Breast epithelium (tissue), 4 donors: ENCODE measurements around the gene MRPL16. TPM values are rescaled to one million over a fixed set of nuclear protein-coding genes. Genes with fewer than 3 reads are reported as not detected.

Experiments used
- DNase-seq, 2 donors: peaks; one replicate each; pipeline ENCODE4 v3.0.0-alpha.2; 2019; ENCODE audit warnings: low spot score in 2 of 2
- H3K27ac ChIP-seq, 2 donors: fragments of 200-600 bp; sonication (generic) in 1 of 2; one replicate each; pipeline ENCODE4 v1.5.1; 2016 to 2019; ENCODE audit warnings: mild to moderate bottlenecking in 1 of 2
- H3K27me3 ChIP-seq, 2 donors: fragments of 200-600 bp; sonication (generic) in 1 of 2; one replicate each; pipeline versions ENCODE4 v1.5.1 to v1.6.0; 2017 to 2019; ENCODE audit warnings: control low read depth in 1 of 2, mild to moderate bottlenecking in 1 of 2
- H3K36me3 ChIP-seq: fragments of 200-600 bp; one replicate; pipeline ENCODE4 v1.5.1; 2019
- H3K4me1 ChIP-seq, 2 donors: fragments of 200-600 bp; sonication (generic); one replicate each; pipeline ENCODE4 v1.5.1; 2016 to 2019; ENCODE audit warnings: control low read depth in 1 of 2
- H3K4me3 ChIP-seq, 3 donors: fragments of 200-600 bp; sonication (generic); 1 replicate in 2 of 3; 2 replicates in 1 of 3; pipeline ENCODE4 v1.5.1; 2016 to 2019; ENCODE audit warnings: mild to moderate bottlenecking in 3 of 3, moderate library complexity in 2 of 3
- H3K9me3 ChIP-seq, 2 donors: fragments of 200-600 bp; sonication (generic) in 1 of 2; one replicate each; pipeline ENCODE4 v1.5.1; 2016 to 2019; ENCODE audit warnings: control low read depth in 1 of 2
- POLR2A ChIP-seq: fragments of 450-650 bp; IDR thresholded peaks from one replicate; pipeline ENCODE4 v1.6.1; 2016; ENCODE audit warnings: antibody characterized with exemption, mild to moderate bottlenecking, moderate library complexity
- POLR2AphosphoS5 ChIP-seq, 3 donors: sonication (generic); formaldehyde crosslinking; IDR thresholded peaks; one replicate each; pipeline ENCODE4 v1.6.1; 2017; ENCODE audit warnings: antibody characterized with exemption in 3 of 3
- intact Hi-C: fragments of 100-400 bp; cut with DNase I; formaldehyde crosslinking; loops from one replicate; pipeline ENCODE4 v1.15.1; 2023; ENCODE audit warnings: low total_unique reads
- total RNA-seq, 3 donors: library from RNA; depleted of rRNA; stranded (reverse); fragments of >200 nt; gene quantifications; one replicate each; pipeline ENCODE4 v1.1.0, GENCODE V29; 2016
- TF ChIP-seq, protein P1 (sequence below), 3 donors: fragments of 450-650 bp; IDR thresholded peaks; one replicate each; pipeline ENCODE4 v1.5.1; 2016 to 2017; ENCODE audit warnings: antibody characterized with exemption in 3 of 3, mild to moderate bottlenecking in 3 of 3, moderate library complexity in 3 of 3

The MRPL16 gene
- total RNA-seq, 3 donors from 2014 or later = 36.3 to 41.4 (median 37.4) TPM

GRCh38 chr11:59810911-59811259 lies 307 bp upstream of the MRPL16 start:
- H3K27me3 ChIP-seq = no peaks in the 10 kb centered on the region
- intact Hi-C loops = no loop called here
- H3K4me1 ChIP-seq = no peaks in the 10 kb centered on the region
- no peaks in the 10 kb centered on the region for H3K9me3 ChIP-seq
- no peak for TF ChIP-seq POLR2AphosphoS5 (IDR thresholded peaks at IDR 0.05)
- TF ChIP-seq POLR2A = no peak
- TF ChIP-seq, protein P1, sequence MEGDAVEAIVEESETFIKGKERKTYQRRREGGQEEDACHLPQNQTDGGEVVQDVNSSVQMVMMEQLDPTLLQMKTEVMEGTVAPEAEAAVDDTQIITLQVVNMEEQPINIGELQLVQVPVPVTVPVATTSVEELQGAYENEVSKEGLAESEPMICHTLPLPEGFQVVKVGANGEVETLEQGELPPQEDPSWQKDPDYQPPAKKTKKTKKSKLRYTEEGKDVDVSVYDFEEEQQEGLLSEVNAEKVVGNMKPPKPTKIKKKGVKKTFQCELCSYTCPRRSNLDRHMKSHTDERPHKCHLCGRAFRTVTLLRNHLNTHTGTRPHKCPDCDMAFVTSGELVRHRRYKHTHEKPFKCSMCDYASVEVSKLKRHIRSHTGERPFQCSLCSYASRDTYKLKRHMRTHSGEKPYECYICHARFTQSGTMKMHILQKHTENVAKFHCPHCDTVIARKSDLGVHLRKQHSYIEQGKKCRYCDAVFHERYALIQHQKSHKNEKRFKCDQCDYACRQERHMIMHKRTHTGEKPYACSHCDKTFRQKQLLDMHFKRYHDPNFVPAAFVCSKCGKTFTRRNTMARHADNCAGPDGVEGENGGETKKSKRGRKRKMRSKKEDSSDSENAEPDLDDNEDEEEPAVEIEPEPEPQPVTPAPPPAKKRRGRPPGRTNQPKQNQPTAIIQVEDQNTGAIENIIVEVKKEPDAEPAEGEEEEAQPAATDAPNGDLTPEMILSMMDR (IDR thresholded peaks at IDR 0.05) = no peak
- peak overlapping the region; percentile 68 to 95 (median 92) for H3K4me3 ChIP-seq
- no peaks in the 10 kb centered on the region for H3K36me3 ChIP-seq
- no peak for DNase-seq
- peak overlapping the region; percentile 80 to 89 for H3K27ac ChIP-seq

DNA sequence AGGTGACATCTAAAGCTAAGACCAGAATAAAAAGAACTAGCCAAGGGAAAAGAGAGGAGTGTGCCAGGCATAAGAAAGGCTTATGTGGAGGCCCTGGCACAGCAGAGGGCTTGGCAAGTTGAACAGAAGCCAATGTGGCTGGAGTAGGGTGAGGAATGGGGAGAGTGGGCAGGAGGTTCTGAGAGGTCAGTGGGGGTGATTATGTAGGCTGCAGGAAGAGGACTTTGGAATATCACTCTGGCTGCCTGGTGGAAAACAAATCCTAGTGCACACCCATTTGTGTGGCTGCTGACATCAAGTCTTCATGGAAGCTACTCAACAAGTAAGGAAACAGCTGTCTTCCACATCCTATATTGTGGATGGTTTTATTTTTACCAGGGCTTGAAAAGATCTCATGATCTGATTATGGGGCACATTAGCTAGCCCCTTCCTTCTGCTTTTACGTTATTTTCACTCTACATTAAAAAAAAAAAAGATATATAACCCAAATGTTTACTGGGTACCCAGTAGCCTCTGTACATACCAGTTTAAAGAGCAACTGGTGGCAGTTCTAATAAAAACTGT lies 3.4 kb downstream of the MRPL16 start:
- TF ChIP-seq POLR2AphosphoS5 (IDR thresholded peaks at IDR 0.05) (no peak), POLR2A (no peak)
- TF ChIP-seq, protein P1 (IDR thresholded peaks at IDR 0.05) = no peak
- no peak for DNase-seq
- intact Hi-C loops = no loop called here
- Histone ChIP-seq H3K27ac (no peak overlapping the region), H3K9me3 (no peaks in the 10 kb centered on the region), H3K27me3 (no peaks in the 10 kb centered on the region), H3K36me3 (no peaks in the 10 kb centered on the region), H3K4me1 (no peaks in the 10 kb centered on the region), H3K4me3 (no peak overlapping the region)

GRCh38 chr11:59804061-59804460 lies 6.5 kb downstream of the MRPL16 start:
- Histone ChIP-seq H3K27me3 (no peaks in the 10 kb centered on the region), H3K36me3 (no peaks in the 10 kb centered on the region), H3K4me3 (no peak overlapping the region), H3K4me1 (no peaks in the 10 kb centered on the region), H3K27ac (no peak overlapping the region), H3K9me3 (no peaks in the 10 kb centered on the region)
- intact Hi-C loops = loop anchor here (1.0 to 2.0 kb wide), 2 partner anchors 15 to 49 kb away; partner anchors contain the start of gene STX3
- no peak for TF ChIP-seq POLR2AphosphoS5 (IDR thresholded peaks at IDR 0.05)
- TF ChIP-seq POLR2A = no peak
- TF ChIP-seq, protein P1 (IDR thresholded peaks at IDR 0.05) = no peak
- no peak for DNase-seq

DNA sequence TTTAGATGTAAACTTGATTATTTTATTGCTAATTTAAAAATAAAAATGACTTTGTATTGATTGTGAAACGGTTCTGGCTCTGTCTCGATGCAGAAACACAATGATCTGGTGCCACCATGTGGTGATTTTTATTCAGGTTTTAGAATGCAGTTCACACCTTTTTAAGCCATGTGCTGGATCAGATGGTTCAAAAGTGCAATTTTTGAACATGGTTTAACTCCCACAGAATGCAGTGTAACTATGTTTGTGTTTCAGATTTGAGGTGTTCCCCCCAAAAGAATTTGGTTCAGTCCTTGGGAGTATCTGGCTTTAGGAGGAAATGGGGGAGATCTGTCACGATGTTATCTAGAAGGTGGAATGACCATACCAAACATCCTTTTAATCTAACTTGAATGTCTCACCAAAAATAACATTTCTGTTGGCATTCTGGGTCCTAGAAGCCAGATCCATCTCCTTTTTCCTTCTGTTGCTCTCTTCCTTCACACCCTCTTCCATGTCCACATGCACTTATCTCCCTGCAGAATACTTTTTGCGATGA lies 7.9 kb downstream of the MRPL16 start:
- H3K9me3 ChIP-seq = no peaks in the 10 kb centered on the region
- no peaks in the 10 kb centered on the region for H3K27me3 ChIP-seq
- no peaks in the 10 kb centered on the region for H3K36me3 ChIP-seq
- H3K4me1 ChIP-seq = no peaks in the 10 kb centered on the region
- no peak for DNase-seq
- H3K27ac ChIP-seq = no peak overlapping the region
- intact Hi-C loops = no loop called here
- no peak overlapping the region for H3K4me3 ChIP-seq
- TF ChIP-seq, protein P1 (IDR thresholded peaks at IDR 0.05) = peak in 2 of 3 donors; percentile 68 to 73
- TF ChIP-seq POLR2A (no peak), POLR2AphosphoS5 (IDR thresholded peaks at IDR 0.05) (no peak)

DNA sequence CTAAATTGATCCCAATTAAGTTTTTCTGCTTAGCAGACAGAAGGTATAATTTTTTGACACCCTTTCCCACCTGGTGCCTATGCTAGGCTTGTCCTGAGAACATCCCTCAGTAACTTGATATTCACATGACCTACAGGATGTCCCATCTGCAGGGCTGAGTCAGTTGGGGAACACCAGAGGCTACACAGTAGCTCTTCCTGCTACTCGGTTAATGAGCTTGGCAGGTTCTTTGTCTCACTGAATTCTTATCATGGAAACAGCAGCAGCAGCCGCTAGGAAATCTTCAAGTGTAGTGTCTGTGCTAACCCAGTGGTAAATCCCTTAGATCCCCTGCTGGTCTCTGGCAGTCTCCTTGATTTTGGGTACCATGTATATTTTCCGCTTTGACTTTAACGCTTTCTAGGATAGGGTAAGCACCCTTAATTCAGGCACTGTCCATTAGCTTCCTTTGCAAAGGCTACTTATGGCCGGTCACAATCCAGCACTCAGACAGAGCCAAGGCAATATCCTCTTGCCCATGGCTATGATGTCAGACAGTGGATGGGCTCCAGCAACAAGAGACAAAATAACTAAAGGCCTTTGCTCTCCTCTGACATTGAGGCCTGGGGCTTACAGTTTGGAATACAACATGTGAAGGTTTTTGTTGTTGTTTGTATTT lies 8.5 kb downstream of the MRPL16 start:
- Histone ChIP-seq H3K36me3 (no peaks in the 10 kb centered on the region), H3K4me1 (no peaks in the 10 kb centered on the region), H3K9me3 (no peaks in the 10 kb centered on the region), H3K27me3 (no peaks in the 10 kb centered on the region), H3K27ac (peak overlapping the region in 1 of 2 donors; percentile 3), H3K4me3 (no peak overlapping the region)
- DNase-seq = no peak
- TF ChIP-seq, protein P1 (IDR thresholded peaks at IDR 0.05) = no peak
- no peak for TF ChIP-seq POLR2A
- TF ChIP-seq POLR2AphosphoS5 (IDR thresholded peaks at IDR 0.05) = no peak
- intact Hi-C loops = no loop called here
